RWPE2 (cell line): ENCODE measurements around the gene ELP2.
A peak's percentile ranks its signal among the peaks of the same experiment; 100 is the strongest.

Experiments
- ATAC-seq: fragments of 200-7000 bp; cut with Tn5 transposase; 3 replicates; pipeline ENCODE4 v1.9.1; 2021; ENCODE audit warnings: low read depth
- DNase-seq: peaks from one replicate; pipeline ENCODE4 v3.0.0-alpha.2; 2020; ENCODE audit warnings: low spot score
- H3K27ac ChIP-seq: fragments of 450-650 bp; 2 replicates; pipeline ENCODE4 v1.5.1; 2017; ENCODE audit warnings: mild to moderate bottlenecking; ENCODE audit not compliant: poor library complexity, severe bottlenecking
- H3K27me3 ChIP-seq: fragments of 250-450 bp; sonication (Bioruptor Pico); 2 replicates; pipeline ENCODE4 v1.5.1; 2021; ENCODE audit warnings: mild to moderate bottlenecking, moderate library complexity; ENCODE audit not compliant: insufficient read depth, poor library complexity, severe bottlenecking
- H3K36me3 ChIP-seq: fragments of 250-450 bp; sonication (Bioruptor Pico); 2 replicates; pipeline ENCODE4 v1.5.1; 2020; ENCODE audit warnings: low read depth, mild to moderate bottlenecking, moderate library complexity
- H3K4me1 ChIP-seq: fragments of 250-450 bp; sonication (Bioruptor Pico); 2 replicates; pipeline ENCODE4 v1.5.1; 2021; ENCODE audit warnings: mild to moderate bottlenecking, moderate library complexity; ENCODE audit not compliant: insufficient read depth, poor library complexity, severe bottlenecking
- H3K4me3 ChIP-seq: fragments of 250-450 bp; sonication (Bioruptor Pico); 2 replicates; pipeline ENCODE4 v1.5.1; 2021; ENCODE audit warnings: mild to moderate bottlenecking, moderate library complexity; ENCODE audit not compliant: severe bottlenecking
- H3K9me3 ChIP-seq: fragments of 250-450 bp; sonication (Bioruptor Pico); 2 replicates; pipeline ENCODE4 v1.5.1; 2021; ENCODE audit warnings: mild to moderate bottlenecking, moderate library complexity; ENCODE audit not compliant: severe bottlenecking
- TF ChIP-seq, protein P1 (sequence below): fragments of 450-650 bp; IDR thresholded peaks from one replicate; pipeline ENCODE4 v1.5.1; 2017; ENCODE audit warnings: mild to moderate bottlenecking, moderate library complexity; ENCODE audit not compliant: poor library complexity, severe bottlenecking

ELP2 gene

DNA sequence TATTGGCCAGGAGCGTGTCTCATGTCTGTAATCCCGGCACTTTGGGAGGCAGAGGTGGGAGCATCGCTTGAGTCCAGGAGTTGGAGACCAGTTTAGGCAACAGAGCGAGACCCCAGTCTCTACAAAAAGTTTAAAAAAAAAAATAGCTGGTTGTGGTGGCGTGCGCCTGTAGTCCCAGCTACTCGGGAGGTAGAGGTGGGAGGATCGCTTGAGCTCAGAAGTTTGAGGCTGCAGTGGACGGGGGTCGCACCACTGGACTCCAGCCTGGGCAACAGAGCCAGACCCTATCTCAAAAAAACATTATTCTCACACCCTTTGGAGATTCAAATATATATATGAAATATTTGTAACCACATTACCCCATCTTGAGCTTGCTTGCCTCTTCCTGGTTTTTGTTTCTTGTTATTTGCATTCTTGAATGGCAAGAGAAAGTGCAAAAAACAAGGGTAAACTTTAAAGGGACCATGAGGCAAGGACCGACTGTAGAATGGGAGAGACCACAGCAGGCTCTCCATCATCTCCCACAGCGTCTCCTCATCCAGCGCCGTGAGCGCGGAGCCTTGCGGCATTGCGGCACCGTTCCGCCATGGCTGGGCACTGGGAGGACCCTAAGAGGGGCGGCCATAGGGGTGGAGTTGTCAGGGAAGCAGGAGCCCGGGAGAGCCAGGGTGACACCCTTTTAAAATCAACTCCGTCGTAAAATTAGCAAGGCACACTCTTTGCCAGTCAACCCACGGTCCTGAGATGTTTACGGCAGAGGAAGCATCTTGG is 1.4 kb downstream of the ELP2 start:
- H3K27ac ChIP-seq, result no peak overlapping the region
- no peak for DNase-seq
- TF ChIP-seq, protein P1, sequence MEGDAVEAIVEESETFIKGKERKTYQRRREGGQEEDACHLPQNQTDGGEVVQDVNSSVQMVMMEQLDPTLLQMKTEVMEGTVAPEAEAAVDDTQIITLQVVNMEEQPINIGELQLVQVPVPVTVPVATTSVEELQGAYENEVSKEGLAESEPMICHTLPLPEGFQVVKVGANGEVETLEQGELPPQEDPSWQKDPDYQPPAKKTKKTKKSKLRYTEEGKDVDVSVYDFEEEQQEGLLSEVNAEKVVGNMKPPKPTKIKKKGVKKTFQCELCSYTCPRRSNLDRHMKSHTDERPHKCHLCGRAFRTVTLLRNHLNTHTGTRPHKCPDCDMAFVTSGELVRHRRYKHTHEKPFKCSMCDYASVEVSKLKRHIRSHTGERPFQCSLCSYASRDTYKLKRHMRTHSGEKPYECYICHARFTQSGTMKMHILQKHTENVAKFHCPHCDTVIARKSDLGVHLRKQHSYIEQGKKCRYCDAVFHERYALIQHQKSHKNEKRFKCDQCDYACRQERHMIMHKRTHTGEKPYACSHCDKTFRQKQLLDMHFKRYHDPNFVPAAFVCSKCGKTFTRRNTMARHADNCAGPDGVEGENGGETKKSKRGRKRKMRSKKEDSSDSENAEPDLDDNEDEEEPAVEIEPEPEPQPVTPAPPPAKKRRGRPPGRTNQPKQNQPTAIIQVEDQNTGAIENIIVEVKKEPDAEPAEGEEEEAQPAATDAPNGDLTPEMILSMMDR, result no peak

DNA sequence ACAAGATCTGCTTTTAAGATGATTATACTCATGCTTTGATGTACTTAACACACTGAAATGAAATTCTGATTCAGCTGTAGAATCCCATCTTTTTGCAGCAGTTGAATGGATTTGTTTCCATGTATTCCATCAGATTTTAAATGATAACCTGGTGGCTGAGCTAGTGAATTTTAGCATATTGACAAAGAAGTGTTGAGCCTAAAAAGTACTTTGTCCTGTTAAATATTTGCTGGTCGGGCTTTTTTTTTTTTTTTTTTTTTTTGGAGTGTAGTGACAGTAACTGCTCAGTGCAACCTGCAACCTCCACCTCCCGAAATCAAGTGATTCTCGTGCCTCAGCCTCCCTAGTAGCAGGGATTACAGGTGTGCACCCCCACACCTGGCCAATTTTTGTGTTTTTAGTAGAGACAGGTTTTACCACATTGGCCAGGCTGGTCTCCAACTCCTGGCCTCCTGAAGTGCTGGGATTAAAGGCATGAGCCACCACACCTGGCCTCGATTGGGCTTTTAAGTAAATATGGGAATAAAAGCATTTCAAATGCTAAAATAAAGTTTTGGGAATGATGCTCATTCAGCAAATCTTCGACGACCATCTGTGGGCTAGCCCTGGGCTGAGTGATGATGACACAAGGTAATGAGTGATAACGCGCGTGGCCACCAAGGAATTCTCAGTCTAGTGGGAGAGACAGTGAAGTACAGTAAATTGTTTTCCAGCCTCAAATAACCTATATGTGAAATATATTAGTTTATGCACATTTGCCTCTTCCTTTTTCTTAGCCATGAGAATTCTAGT is 2.2 kb downstream of the ELP2 start:
- H3K4me3 ChIP-seq, result no peak overlapping the region
- H3K36me3 ChIP-seq, result peaks cover 30% of the 10 kb centered on the region
- no peaks in the 10 kb centered on the region for H3K9me3 ChIP-seq
- TF ChIP-seq, protein P1, result no peak
- ATAC-seq (no peak), DNase-seq (no peak)
- peaks cover 3% of the 10 kb centered on the region for H3K4me1 ChIP-seq
- no peak overlapping the region for H3K27ac ChIP-seq
- H3K27me3 ChIP-seq, result no peaks in the 10 kb centered on the region

More for the DNA sequence above, 1.4 kb downstream of the ELP2 start:
- H3K36me3 ChIP-seq, result peaks cover 24% of the 10 kb centered on the region
- ATAC-seq, result no peak
- peak overlapping the region; percentile 68 for H3K4me3 ChIP-seq
- H3K9me3 ChIP-seq, result no peaks in the 10 kb centered on the region
- H3K4me1 ChIP-seq, result peaks cover 3% of the 10 kb centered on the region
- no peaks in the 10 kb centered on the region for H3K27me3 ChIP-seq

DNA sequence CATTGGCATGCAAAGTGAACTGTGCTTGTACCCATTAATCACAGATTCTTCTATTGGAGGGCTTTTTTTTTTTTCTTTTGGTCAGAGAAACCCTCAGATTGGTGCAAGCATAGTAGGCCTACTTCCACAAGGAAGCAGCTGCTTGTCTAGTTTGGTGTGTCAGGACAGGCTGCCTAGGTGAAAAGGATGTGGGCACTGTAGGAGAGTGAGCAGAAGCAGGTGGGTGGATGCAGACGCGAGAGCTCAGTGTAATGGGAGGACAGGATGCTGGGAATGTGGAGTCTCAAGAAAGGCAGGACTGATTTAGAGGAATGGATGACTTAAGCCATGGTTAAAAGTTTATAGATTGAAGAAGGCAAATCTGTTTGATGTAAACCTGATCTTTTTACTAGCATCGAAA is 3.1 kb downstream of the ELP2 start:
- Histone ChIP-seq H3K9me3 (no peaks in the 10 kb centered on the region), H3K27ac (no peak overlapping the region), H3K4me1 (peaks cover 3% of the 10 kb centered on the region), H3K4me3 (no peak overlapping the region), H3K27me3 (no peaks in the 10 kb centered on the region), H3K36me3 (peaks cover 39% of the 10 kb centered on the region)
- TF ChIP-seq, protein P1, result no peak
- ATAC-seq, result no peak
- no peak for DNase-seq

DNA sequence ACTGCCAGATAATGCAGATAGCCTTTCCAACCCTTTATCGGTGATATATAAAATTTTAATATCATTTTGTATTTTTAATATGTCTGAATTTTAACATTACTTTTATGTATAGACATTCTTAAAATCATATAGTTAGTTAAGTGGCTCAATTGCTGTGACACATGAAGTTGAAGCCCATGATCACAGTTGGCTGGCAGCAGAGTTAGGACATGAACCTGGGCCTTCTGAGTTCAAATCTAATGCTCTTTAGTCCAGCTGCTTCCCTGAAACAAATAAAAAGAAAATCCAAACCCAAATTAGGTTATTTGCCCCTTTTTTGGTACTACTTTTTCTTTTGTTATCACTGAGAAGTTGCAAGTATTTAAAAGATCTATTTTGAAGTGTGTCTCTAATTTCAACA is 5.6 kb downstream of the ELP2 start:
- Histone ChIP-seq H3K27ac (no peak overlapping the region), H3K4me3 (no peak overlapping the region), H3K4me1 (no peaks in the 10 kb centered on the region), H3K36me3 (peaks cover 64% of the 10 kb centered on the region), H3K27me3 (no peaks in the 10 kb centered on the region), H3K9me3 (no peaks in the 10 kb centered on the region)
- TF ChIP-seq, protein P1, result no peak
- DNase-seq, result no peak
- no peak for ATAC-seq
